Fibroblast of skin of right biceps (primary cell): ENCODE results near the gene TMEM123.

Source experiments
- DNase-seq: peaks from one replicate; pipeline ENCODE4 v3.0.0-alpha.2; 2013

Gene TMEM123

DNA sequence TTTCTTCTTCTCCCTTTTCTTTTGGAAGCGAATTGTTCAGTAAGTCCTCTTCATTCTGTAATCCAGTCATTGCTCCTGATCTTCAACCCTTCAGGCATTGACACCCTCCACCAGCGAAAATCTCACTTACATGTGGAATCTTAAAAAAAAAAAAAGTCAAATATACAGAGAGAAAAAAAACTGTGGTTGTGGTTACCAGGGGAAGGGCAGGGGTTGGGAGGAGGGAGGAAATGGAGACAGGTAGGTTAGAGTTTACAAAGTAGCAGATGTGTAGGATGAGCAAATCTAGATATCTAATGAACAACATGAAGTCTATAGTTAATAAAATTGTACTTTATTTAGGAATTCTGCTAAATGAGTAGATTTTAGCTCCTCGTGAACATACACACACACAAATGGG, 17.7 kb upstream of the TMEM123 start:
- no peak for DNase-seq

DNA sequence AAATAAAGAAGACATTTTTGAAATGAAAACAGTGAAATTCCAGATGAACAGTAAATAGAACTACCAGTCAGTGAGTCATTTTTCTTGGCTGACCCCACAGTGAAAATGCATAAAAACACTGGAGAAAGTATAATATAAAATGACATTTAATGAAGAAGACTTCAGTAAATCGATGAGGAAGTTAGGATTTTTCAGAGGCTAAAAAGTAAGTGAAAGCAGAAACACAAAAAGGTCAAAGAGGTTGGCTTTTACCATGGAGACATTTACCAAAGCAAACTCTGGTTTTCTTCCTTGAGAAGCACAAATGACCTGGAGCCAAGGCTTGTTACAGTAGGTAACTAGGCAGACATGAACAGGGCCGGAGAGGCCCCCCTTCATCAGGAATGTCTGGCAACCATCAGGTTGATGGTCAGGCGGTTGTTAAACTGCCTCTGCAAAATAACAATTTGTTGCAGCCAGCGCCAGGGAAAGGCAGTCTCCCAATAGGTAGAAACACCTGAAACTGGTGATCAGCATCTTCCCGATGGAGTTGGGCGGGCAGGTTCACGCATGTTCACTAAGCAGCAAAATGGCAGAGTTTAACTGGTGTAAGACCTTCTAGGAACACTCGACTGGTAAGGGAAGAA, 16.7 kb upstream of the TMEM123 start:
- peak; percentile 21 for DNase-seq

DNA sequence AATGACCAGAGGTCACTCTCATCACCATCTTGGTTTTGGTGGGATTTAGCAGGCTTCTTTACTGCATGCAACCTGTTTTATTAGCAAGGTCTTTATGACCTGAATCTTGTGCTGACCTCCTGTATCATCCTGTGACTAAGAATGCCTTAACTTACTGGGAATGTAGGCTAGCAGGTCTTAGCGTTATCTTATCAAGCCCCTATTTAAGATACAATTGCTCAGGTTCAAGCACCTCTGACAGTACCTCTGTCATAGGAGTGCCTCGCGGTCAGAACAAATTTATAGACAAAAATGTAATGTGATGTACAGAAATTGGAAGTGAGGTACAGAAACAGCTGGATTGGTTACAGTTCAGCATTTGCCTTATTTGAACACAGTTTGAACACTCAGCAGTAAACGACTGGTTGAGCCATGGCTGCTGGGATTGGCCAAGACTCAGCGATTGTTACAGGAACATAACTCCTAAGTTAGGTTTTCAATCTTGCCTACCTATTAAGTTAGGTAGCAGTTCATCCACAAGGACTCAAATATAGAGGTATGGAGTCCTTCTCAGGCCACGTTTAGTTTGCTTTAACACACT, 16.1 kb upstream of the TMEM123 start:
- no peak for DNase-seq

DNA sequence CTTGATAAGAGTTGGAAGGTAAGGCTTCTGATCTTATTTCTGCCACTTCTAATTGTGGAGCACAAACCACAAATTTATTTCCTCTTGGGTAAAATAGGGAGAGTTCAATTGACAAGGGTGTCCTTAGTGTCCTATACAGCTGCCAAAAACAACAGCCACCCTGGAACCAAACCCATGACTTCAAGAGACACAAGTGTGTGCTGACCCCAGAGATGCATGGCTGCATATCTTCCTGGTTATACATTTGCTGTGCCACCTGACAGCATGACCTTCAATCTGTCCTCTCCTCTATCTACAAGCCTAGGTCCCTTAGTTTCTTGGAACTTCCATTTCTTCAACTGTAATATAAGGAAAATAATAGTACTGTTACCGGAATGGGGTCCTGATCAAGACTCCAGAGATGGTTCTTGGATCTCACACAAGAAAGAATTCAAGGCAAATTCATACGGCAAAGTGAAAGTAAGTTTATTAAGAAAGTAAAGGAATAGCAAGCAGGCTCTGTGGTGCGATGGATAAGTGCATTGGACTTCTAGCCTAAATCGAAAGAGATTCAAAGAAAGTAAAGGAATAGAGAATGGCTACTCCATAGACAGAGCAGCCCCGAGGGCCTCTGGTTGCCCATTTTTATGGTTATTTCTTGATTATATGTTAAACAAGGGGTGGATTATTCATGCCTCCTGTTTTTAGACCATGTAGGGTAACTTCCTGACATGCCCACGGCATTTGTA, 15.5 kb upstream of the TMEM123 start:
- no peak for DNase-seq

DNA sequence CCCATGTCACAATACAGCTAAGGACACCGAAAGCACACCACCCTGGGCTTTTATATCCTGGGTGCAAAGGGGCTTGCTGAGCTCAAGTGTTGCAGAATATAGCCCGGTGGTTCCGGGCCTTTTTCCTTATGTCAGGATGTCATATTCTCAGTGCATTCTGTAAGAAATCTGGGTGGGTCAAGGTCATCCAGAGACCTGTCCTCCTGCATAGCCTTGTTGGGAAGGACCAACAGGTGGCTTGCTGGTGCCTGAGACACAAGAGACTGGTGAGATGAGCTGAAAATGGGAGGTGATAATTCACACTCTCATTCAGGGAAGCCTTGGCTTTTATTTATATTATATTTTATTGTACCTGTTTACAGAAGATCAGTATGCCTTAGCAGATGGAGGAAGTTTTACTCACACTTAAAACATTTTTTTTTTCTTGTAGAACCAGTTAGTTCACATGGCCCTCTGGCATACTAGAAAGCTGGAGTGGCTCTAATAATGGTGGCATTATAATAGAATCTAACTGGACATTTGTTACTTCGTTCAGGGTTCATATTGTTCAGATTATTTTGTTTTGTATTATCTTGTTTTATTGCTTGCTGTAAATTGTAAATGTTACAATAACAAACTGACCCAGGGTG, 14.6 kb upstream of the TMEM123 start:
- no peak for DNase-seq

DNA sequence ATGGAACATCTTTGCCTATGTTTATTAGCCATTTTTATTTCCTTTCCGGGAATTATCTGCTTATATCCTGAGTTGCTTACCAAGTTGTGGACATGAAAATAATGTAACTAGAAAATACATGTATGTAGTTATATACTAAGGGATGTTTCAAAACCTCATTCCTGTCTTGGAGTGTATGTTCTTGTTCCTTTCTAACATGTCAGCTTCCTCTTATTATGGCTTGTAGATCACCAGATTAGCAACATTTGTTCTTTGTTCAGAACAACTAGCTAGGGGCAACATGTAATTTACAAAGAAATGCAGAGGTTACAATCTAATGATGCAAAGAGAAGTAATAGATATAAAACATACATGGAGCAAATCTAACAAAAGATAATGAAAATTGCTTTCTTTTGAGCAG, 13.1 kb upstream of the TMEM123 start:
- no peak for DNase-seq

DNA sequence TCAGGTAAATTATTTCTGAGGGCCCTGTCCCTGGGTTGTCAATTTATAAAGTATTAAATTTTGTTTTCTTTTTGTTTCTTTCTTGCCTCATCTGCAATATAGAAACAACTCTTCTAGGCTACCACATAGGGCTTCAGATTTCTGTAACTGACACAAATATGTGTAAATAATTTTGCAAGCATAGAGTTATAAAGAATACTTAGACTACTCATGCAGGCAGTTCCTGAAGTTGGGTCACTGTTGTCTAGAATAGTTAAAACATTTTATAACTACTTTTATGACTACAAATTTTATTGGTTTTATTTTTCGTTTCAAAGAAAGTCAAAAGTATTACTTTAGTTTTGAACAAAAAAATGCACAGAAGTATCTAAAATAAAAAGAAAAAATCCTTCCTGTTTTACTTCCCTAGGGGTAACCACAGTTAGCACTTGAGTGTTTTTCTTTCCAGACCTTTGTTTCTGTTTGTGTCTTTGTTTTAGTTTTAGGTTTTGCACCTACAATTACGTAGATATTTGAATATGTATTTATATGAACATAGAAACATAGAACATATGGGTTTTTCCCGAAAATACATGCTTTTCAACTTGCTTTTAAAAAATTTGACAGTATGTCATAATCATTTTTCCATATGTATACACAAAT, 12.4 kb upstream of the TMEM123 start:
- DNase-seq: no peak

DNA sequence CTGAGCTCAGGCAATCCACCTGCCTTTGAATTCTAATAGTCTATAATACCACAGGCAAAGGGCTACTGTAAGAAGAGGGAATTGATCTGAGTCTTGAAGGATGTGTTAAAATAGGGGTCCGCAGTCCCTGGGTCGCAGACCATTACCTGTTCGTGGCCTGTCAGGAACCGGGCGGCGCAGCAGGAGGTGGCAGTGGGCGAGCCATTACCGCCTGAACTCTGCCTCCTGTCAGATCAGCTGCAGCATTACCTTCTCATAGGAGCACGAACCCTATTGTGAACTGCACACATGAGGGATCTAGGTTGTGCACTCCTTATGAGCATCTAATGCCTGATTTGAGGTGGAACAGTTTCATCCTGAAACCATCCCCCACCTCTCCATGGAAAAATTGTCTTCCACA, 11.5 kb upstream of the TMEM123 start:
- no peak for DNase-seq

DNA sequence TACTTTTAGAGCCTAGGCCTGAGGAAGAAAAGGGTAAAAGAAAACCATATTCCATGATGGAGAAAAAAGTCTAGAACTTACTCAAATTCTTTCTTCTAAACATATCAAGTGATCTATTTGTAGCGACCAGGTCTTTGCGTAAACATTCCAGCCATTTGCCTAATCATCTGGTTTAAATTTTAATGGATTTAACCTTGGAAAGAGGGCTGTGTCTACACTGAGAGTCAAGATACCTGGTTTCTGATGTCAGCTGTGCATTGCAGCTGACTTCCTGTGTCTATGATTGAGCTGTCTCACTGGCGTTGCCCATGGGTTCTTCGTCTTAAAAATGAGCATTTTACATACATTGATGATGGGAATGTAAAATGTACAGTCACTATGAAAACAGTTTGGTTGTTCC, 10.0 kb upstream of the TMEM123 start:
- DNase-seq: no peak

DNA sequence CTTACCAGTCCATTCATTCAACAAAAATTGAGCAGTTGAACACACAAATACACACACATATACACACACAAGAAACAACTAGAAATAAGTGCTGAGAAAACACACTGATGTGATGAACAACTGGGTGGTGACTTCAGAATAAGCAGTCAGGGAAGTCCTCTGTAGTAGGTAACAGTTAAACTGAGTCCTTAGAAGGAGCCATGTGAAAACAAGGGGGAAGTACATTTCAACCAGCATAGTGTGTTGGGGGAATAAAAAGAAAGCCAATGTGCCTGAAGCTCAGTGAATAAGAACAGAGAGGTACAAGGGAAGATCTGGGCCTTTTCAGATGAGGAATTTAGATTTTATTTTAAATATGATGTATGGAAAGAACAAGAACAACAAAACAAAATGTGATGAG, 6.8 kb upstream of the TMEM123 start:
- no peak for DNase-seq

DNA sequence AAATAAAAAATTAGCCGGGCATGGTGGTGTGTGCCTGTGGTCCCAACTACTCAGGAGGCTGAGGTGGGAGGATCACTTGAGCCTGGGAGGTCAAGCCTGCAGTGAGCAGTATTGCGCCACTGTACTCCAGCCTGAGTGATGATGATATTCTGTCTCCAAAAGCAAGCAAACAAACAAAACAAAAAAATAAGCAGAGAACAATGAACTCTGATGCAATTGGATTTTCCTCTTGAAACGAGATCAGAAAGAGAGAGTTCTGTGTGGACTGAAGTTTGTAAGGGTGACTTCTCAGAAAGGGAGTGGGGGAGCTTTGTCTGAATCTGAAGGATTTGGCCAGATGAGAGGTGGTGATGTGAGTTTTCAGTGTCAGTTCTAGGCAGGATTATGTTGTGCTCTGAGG, 6.0 kb upstream of the TMEM123 start:
- no peak for DNase-seq

DNA sequence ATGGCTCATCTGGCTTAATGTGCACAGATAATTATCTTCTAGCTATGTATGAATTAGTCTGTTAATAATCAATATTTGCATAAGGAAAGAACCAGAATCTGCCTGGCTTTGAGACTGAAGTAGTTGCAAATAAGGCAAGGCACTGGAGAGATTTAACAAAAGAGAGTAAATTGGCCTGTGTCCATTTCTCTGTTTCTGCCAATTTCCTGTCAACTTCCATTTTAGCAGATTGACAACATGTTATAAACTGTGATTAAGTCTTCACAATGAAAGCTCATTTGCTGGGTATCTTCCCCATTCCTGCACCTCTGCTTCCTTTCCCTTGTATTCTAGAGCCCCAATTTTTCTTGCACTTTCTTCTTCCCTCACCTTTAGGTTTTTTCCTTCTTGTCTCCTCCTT, 5.3 kb upstream of the TMEM123 start:
- DNase-seq: no peak

DNA sequence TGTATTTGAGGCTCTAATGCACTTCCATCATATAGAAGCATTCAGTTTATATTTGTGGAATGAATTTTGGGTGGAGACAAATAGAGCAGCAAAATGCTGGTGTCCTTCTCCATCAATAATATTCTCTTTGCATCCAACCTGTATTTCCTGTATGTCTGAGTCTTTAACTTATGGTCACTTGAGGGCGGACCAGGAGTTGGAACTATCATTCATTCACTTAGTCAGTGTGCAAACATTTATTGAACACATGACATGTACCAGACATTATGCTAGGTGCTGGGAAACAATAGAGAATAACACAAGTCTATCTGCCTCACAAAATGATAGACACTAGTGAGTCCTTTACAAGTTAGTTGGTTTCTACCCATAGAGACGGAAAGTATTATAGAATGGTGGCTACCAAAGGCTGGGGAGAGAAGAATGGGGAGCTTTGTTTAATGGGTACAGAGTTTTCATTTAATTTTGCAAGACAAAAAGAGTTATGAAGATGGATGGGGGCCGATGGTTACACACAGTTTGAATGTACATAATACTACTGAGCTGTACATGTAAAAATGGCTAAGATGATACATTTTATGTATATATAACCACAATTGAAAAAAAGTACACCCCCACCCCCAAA, 4.6 kb upstream of the TMEM123 start:
- no peak for DNase-seq

DNA sequence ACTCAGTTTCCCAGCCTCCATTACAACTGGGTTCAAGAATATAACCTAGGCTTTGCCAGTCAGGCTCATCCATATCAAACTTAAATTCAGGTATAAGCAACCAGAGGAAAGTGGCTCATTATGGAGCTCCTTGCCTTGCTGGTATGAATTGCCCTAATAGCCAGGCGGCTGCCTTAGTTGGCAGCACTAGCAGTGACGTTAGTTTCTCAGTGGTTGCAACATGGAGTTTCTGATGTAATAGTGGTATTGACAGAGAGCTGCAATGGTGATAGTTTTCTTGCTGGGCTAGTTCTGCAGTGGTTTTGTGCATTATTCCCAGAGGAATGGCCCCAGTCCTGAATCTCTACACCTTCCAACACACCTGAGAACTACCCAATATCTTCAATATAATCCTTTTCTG, 3.8 kb upstream of the TMEM123 start:
- no peak for DNase-seq

DNA sequence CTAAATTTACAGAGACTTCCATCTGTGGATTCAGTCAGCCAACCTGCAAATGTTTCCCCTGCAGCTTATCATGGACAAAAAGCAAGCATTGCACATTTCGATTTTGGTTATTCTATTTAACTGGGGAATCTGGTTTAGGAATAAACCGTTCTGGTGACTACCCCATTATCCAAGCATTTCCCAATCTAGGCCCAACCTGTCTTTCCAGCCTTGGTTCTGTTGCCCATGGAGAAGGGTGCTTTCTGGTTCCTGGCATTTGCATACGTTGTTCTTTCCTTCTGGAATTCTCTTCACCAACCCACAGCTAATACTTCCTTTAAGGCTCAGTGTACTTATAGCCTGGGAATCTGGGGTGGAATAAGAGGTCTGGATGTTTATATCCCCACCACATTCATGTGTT, 1.4 kb upstream of the TMEM123 start:
- no peak for DNase-seq

DNA sequence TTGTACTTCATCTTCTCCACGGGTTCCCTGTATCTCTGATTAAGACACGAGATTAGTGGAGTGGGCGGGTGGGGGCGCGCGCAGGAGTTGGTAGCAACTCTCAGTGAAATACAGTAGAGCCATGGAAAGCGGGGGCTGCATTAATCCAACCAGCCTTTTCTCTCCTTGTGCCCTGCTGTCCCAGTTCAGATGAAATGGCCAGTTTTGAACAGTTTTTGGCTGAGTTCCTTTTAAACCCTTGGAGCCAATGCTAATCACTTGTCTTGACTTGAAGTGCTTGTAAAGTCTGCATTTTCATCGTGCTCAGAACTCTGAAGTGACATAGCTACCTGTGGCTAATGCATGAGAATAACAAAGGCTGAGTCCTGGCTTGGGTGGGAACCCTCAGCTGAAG, 734 bp upstream of the TMEM123 start:
- no peak for DNase-seq

DNA sequence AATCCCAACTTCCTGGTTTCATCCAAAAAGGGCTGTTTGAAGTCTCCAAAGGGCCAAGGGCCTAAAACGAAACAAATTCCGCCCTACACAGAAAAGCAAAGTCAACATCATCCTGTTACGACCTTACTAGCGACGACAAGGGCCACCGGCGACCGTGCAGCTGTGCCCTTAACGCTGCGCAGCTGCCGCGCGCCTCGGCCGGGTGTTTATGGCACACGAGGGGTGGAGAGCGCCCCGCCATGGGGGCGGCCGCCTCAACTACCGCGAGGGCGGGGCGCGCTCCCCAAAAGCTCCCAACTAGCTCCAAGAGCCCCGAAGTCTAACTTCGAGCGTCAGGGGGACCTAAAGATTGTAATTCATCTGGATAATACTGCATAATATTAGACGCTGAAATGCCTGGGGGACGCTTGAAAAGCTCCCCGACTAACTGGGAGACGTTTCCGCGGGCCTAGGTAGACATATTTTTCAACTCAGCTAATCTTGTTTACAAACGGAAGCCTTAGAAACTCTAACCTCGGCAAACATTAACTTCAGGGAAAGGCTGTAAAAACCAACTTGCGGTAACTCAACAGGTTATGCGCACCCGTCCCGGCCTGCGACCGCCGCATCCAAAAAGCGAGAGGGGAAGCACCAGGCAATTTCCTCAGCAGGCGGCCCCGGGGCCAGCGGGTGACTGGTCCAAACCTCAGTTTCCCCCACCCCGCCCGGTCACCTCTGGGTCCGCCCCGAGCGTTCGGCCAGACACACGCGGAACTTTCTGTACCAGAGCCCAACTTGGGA, 694 bp downstream of the TMEM123 start:
- DNase-seq: peak; percentile 44

DNA sequence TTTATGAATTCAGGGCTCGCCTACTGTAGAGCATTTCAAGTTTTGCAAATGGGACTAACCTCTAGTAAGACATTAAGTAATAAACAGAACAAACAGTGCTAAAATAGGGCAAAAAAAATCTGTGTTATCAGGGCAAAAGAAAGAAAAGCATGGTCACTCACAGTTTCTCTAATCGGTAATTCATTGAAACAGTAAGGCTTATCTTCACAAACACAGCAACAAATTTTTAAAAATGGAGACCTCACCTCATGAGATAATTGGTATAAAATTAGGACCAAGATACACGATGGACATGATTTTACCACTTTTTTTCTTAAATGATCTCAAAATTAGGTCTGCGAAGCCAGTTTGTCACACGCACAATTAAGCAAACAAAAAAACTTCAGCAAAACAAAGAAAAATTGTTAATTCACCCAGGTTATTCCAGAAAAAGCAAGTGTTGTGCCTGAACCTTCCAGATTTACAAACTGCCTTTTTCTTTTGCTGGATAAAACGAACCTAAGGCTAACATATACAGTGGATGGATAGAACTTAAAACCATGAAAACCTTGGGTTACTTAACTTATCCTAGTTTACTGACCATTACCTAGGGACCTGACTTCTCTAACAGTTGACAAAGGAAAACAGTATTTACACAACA, 1.4 kb downstream of the TMEM123 start:
- DNase-seq: no peak

DNA sequence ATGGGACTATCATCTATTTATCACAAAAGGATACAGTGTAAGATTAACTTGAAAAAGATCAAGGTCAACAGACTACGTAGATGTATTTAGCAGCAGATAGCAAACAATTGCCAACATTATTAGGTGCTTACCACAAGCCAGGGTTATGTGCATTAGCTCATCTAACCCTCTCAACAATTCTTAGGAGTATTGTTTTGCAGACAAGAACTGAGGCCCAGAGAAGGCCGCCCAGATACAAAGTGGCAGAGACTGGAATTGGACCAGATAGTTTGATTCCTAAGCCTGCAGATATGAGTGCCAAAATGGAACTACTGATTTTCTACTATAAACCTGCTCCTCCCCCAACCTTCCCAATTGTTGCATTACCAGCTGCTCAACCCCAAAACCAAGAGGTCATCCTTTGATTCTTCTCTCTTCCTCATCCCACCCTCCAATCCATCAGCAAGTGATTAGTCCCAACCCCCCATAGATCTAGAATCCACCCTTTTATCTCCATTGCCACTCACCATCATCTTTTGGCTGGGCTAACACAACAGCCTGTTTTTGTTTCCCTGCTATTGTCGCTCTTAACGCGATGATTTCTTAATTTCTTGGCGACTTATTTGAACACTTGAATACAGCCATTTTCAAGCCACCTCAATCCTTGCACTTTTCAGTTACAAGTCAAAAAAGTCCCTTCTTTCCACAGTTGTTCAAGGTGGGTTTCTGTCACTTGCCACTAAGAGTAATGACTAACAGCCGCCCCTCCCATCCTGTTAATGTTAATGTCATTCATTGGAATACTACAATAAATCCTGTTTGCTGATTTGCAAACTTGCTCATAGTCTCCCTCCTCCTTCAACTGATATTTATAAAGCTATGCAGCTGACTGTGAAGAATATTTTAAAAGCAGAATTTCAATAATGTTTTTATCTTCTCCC, 2.7 kb downstream of the TMEM123 start:
- DNase-seq: no peak

DNA sequence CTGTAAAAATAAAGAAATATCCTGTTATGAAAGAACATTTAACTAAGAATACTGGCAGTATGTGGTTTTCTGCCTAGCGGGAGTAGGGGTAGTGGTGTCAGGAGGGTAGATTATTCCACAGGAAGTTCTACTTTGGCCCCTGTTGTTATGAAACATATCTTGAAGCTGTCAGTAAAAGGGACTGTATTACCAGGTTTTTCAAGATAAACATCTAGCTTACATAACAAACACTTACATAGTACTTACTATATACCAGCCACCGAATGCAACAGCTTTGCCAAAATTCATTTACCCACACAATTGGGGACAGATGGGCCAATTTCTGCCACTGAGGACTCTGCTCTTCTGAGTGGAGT, 3.7 kb downstream of the TMEM123 start:
- no peak for DNase-seq
